ENCODE measurements around the gene CDKN2C. TPM values are rescaled to one million over a fixed set of nuclear protein-coding genes. Genes with fewer than 3 reads are reported as not detected.
"Not testable (repeated sequence)": the region's sequence is repeated elsewhere in the genome, so short reads cannot be mapped to it uniquely, and the experiment has no call there.

CDKN2C gene
- total RNA-seq, 2 donors from 2014 or later: 11.3 to 15.9 TPM

DNA sequence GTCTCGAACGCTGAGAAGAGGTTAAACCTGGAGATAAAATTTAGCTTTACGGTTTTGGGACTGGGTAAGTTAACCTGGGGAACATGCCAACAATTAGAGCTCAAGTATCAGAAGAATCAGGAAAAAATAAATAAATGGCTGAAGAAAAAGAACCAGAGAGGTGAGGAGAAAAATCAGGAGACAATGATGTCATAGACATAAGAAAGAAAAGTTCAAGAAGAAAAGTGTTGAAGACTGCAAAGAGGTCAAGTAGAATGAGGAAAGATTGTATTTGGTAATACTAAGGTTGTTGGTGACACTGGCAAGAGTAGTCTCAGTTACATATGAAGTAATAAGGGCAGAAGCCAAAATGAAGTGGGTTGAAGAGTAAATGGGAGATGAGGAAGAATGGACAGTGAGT is 26.0 kb downstream of the CDKN2C start:
- H3K4me3 ChIP-seq: no peak overlapping the region
- no peaks in the 10 kb centered on the region for H3K27me3 ChIP-seq
- no peak for DNase-seq (ENCODE audit: low spot score)
- no peaks in the 10 kb centered on the region for H3K9me3 ChIP-seq
- H3K4me1 ChIP-seq: no peaks in the 10 kb centered on the region
- TF ChIP-seq, protein P1, sequence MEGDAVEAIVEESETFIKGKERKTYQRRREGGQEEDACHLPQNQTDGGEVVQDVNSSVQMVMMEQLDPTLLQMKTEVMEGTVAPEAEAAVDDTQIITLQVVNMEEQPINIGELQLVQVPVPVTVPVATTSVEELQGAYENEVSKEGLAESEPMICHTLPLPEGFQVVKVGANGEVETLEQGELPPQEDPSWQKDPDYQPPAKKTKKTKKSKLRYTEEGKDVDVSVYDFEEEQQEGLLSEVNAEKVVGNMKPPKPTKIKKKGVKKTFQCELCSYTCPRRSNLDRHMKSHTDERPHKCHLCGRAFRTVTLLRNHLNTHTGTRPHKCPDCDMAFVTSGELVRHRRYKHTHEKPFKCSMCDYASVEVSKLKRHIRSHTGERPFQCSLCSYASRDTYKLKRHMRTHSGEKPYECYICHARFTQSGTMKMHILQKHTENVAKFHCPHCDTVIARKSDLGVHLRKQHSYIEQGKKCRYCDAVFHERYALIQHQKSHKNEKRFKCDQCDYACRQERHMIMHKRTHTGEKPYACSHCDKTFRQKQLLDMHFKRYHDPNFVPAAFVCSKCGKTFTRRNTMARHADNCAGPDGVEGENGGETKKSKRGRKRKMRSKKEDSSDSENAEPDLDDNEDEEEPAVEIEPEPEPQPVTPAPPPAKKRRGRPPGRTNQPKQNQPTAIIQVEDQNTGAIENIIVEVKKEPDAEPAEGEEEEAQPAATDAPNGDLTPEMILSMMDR (IDR thresholded peaks at IDR 0.05): no peak
- H3K36me3 ChIP-seq: no peaks in the 10 kb centered on the region
- H3K27ac ChIP-seq: no peak overlapping the region

DNA sequence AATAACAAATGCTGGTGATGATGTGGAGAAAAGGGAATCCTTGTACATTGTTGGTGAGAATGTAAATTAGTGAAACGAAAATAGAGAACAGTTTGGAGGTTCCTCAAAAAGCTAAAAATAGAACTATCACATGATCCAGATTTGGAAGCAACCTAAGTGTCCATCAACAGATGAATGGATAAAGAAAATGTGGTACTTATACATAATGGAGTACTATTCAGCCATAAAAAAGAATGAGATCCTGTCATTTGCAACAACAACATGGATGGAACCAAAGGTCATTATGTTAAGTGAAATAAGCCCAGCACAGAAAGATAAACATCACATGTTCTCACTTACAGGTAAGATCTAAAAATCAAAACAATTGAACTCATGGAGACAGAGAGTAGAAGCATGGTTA is 29.3 kb downstream of the CDKN2C start:
- H3K27ac ChIP-seq; H3K4me3 ChIP-seq; H3K36me3 ChIP-seq; H3K4me1 ChIP-seq; DNase-seq (ENCODE audit: low spot score); H3K27me3 ChIP-seq; H3K9me3 ChIP-seq: not testable (repeated sequence)

DNA sequence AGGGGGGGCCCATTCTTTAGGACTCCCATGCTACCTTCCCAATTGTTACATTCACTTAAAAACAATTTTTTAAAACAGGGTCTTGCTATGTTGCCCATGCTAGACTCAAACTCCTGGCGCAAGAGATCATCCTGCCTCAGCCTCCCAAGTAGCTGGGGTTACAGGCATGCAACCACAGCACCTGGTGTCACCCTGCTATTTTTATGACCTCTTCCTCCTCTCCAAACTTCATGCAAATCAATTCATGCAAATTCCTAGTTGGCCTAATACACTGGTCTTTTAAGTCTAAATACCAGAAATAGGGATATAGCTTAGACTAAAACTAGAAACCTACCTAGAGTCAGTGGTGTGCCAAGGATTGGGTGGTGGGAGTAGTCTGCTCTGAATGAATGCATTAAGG is 30.1 kb downstream of the CDKN2C start:
- Histone ChIP-seq H3K4me3 (no peak overlapping the region), H3K9me3 (no peaks in the 10 kb centered on the region), H3K27me3 (no peaks in the 10 kb centered on the region), H3K4me1 (no peaks in the 10 kb centered on the region), H3K27ac (no peak overlapping the region), H3K36me3 (no peaks in the 10 kb centered on the region)
- TF ChIP-seq, protein P1 (IDR thresholded peaks at IDR 0.05): no peak
- DNase-seq (ENCODE audit: low spot score): no peak

DNA sequence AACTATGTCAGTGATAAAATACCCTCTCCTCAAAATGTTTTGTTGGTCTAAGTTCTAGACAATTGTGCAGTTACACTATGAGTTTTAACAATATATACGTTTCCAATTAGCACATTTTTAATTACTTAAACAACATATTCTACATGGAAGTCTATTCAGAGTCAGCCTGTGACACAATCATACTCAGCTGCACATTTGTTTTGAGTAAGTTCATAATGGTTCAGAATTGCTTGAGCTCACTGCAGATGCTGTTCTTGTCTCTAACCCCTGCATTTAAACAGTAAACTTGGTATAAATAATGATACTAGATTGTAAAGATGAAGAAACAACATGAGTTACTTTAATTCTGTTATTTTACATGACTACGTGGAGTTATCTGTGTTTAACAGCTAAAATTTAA is 30.6 kb downstream of the CDKN2C start:
- TF ChIP-seq, protein P1 (IDR thresholded peaks at IDR 0.05): no peak
- no peaks in the 10 kb centered on the region for H3K9me3 ChIP-seq
- DNase-seq (ENCODE audit: low spot score): no peak
- H3K4me3 ChIP-seq: no peak overlapping the region
- no peaks in the 10 kb centered on the region for H3K4me1 ChIP-seq
- H3K27me3 ChIP-seq: no peaks in the 10 kb centered on the region
- no peak overlapping the region for H3K27ac ChIP-seq
- no peaks in the 10 kb centered on the region for H3K36me3 ChIP-seq

DNA sequence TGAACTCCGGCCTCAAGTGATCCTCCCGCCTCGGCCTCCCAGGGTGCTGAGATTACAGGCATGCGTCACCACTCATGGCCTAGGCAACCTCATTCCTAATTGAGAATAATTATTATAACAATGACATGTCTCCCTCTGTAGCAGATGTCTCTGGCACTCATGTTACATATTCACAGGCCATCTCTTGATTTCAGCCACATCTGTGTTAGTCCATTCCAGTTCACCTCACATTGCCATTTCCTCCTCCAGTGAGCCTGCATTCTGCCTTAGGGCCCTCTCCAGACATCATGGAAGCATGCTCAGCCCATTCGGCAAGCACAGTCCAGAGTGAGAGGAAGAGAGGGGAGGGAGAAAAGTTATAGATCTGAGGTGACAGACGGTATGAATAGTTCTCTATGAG is 32.5 kb downstream of the CDKN2C start:
- H3K36me3 ChIP-seq: no peaks in the 10 kb centered on the region
- H3K4me1 ChIP-seq: no peaks in the 10 kb centered on the region
- DNase-seq (ENCODE audit: low spot score): no peak
- H3K9me3 ChIP-seq: no peaks in the 10 kb centered on the region
- TF ChIP-seq, protein P1 (IDR thresholded peaks at IDR 0.05): no peak
- no peaks in the 10 kb centered on the region for H3K27me3 ChIP-seq
- no peak overlapping the region for H3K27ac ChIP-seq
- no peak overlapping the region for H3K4me3 ChIP-seq

DNA sequence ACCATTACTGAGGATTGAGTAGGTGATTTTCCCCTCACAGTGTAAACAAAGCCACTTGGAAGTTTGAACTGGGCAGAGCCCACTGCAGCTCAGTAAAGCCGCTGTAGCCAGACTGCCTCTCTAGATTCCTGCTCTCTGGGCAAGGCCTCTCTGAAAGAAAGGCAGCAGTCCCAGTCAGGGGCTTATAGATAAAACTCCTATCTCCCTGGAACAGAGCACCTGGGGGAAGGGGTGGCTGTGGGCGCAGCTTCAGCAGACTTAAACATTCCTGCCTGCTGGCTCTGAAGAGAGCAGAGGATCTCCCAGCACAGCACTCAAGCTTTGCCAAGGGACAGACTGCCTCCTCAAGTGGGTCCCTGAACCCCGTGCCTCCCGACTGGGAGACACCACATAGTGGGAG is 35.5 kb downstream of the CDKN2C start:
- H3K4me3 ChIP-seq; H3K27ac ChIP-seq; H3K27me3 ChIP-seq; H3K4me1 ChIP-seq; H3K36me3 ChIP-seq; DNase-seq (ENCODE audit: low spot score); H3K9me3 ChIP-seq: not testable (repeated sequence)

DNA sequence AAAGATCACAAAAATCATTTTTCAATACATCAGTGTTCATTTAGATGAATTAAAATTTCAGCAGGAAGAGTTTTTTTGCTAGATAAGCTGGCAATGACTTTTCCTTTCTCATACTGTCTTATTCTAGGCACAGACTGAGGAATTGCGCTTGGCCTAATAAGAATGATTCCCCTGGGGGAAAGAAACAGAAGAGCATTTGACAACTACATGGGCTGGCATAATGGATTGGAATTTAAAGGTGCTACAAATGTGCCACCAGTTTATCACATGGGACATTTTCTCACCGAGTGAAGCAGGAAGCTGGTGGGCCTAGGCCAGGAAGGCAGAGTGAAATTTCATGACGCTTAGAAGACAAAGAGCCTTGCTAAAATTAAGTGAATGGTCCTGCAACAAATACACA is 39.3 kb downstream of the CDKN2C start:
- TF ChIP-seq, protein P1 (IDR thresholded peaks at IDR 0.05): no peak
- no peaks in the 10 kb centered on the region for H3K4me1 ChIP-seq
- no peaks in the 10 kb centered on the region for H3K9me3 ChIP-seq
- H3K4me3 ChIP-seq: no peak overlapping the region
- no peak for DNase-seq (ENCODE audit: low spot score)
- no peaks in the 10 kb centered on the region for H3K36me3 ChIP-seq
- no peaks in the 10 kb centered on the region for H3K27me3 ChIP-seq
- H3K27ac ChIP-seq: no peak overlapping the region
